Thymus (tissue), 14 donors: ENCODE results near the gene SIX3. TPM values are rescaled to one million over a fixed set of nuclear protein-coding genes. Genes with fewer than 3 reads are reported as not detected.

ENCODE experiments used
- DNase-seq, 9 donors: peaks; one replicate each; pipeline ENCODE4 v3.0.0-alpha.2; 2013; ENCODE audit warnings: low spot score in 9 of 9, low read depth in 6 of 9, missing footprints in 1 of 9
- H3K27ac ChIP-seq, 2 donors: one replicate each; pipeline ENCODE4 v1.5.1; 2013; ENCODE audit warnings: control low read depth in 1 of 2, low read depth in 1 of 2, low read length in 1 of 2, mild to moderate bottlenecking in 1 of 2, moderate library complexity in 1 of 2
- H3K27me3 ChIP-seq, 2 donors: one replicate each; pipeline ENCODE4 v1.5.1; 2013; ENCODE audit warnings: low read length in 1 of 2; ENCODE audit not compliant: control insufficient read depth in 2 of 2, insufficient read depth in 1 of 2
- H3K36me3 ChIP-seq, 2 donors: one replicate each; pipeline ENCODE4 v1.5.1; 2013; ENCODE audit warnings: low read length in 1 of 2, mild to moderate bottlenecking in 1 of 2, moderate library complexity in 1 of 2; ENCODE audit not compliant: control insufficient read depth in 2 of 2, insufficient read depth in 2 of 2
- H3K4me1 ChIP-seq, 2 donors: one replicate each; pipeline ENCODE4 v1.5.1; 2013; ENCODE audit warnings: low read length in 2 of 2; ENCODE audit not compliant: control insufficient read depth in 2 of 2, insufficient read depth in 2 of 2
- H3K4me3 ChIP-seq, 2 donors: one replicate each; pipeline ENCODE4 v1.5.1; 2013; ENCODE audit warnings: low read length in 2 of 2, control low read depth in 1 of 2, mild to moderate bottlenecking in 1 of 2
- H3K9me3 ChIP-seq, 2 donors: one replicate each; pipeline ENCODE4 v1.5.1; 2013; ENCODE audit warnings: low read length in 1 of 2, mild to moderate bottlenecking in 1 of 2; ENCODE audit not compliant: control insufficient read depth in 2 of 2, insufficient read depth in 1 of 2
- WGBS: extraction: QIAGEN DNeasy Blood & Tissue Kit; methylation state at CpG from one replicate; pipeline ENCODE4 v1.1.7; 2013; 5-methylcytosine and 5-hydroxymethylcytosine counted together
- long read RNA-seq, 10 donors: transcript quantifications; one replicate each; lab custom pipeline, GENCODE V29; 2026
- polyA plus RNA-seq: library from polyadenylated mRNA; stranded (reverse); fragments of 200-250 nt; gene quantifications from one replicate; pipeline ENCODE4 v1.2.3, GENCODE V29; 2013
- total RNA-seq: library from RNA; stranded (reverse); fragments of 120-200 nt; gene quantifications from one replicate; pipeline ENCODE4 v1.2.4, GENCODE V29; 2013
- donor health status: healthy.

Gene SIX3
- total RNA-seq = not detected
- polyA plus RNA-seq = 0.11 TPM
- long read RNA-seq, donor 1 = 0 reads
- long read RNA-seq, donor 2 = 0 reads
- long read RNA-seq, donor 3 = 0 reads
- long read RNA-seq, donor 4 = 0 reads
- long read RNA-seq, donor 5 = 0 reads
- long read RNA-seq, donor 6 = 0 reads
- long read RNA-seq, donor 7 = 0 reads
- long read RNA-seq, donor 8 = 0 reads
- long read RNA-seq, donor 9 = 0 reads
- long read RNA-seq, donor 10 = 0 reads

- H3K27ac ChIP-seq = no peak within 1 kb of the TSS
- peaks cover 90 to 100% of the 10 kb centered on the region in 2 donors for H3K27me3 ChIP-seq
- H3K4me1 ChIP-seq = peaks cover 0 to 6% of the 10 kb centered on the region in 2 donors
- no peaks in the 10 kb centered on the region for H3K36me3 ChIP-seq
- peaks cover 1 to 4% of the 10 kb centered on the region in 2 donors for H3K9me3 ChIP-seq
- 3% methylated on average over 39 of the region's 39 CpGs for WGBS
- H3K4me3 ChIP-seq = peak within 1 kb of the TSS in 1 of 2 donors; percentile 21
- DNase-seq = peak in 2 of 9 donors; percentile 16 to 34
Observed at GRCh38 chr2:44941551-44942234, at the start of gene SIX3. Gene SIX3, plus strand, starts transcription at chr2:44941702. Its CDS starts 403 bp downstream, at chr2:44942105.

- Histone ChIP-seq H3K27ac (no peak overlapping the region), H3K27me3 (peaks cover 0 to 3% of the 10 kb centered on the region in 2 donors), H3K4me3 (no peak overlapping the region), H3K4me1 (no peaks in the 10 kb centered on the region), H3K36me3 (no peaks in the 10 kb centered on the region), H3K9me3 (peaks cover 0 to 6% of the 10 kb centered on the region in 2 donors)
- 68% methylated on average over 8 of the region's 8 CpGs for WGBS
- DNase-seq = no peak
Observed at GRCh38 chr2:44894058-44894457, 47.4 kb upstream of the SIX3 start.

- DNase-seq = no peak
- Histone ChIP-seq H3K4me1 (no peaks in the 10 kb centered on the region), H3K9me3 (peaks cover 0 to 6% of the 10 kb centered on the region in 2 donors), H3K4me3 (no peak overlapping the region), H3K27me3 (peaks cover 0 to 6% of the 10 kb centered on the region in 2 donors), H3K27ac (no peak overlapping the region), H3K36me3 (no peaks in the 10 kb centered on the region)
- 94% methylated on average over 2 of the region's 2 CpGs for WGBS
Observed at GRCh38 chr2:44895061-44895460, 46.4 kb upstream of the SIX3 start.

GRCh38 chr2:44897406-44897805 is 44.1 kb upstream of the SIX3 start:
- no peaks in the 10 kb centered on the region for H3K9me3 ChIP-seq
- no peak for DNase-seq
- 91% methylated on average over 6 of the region's 6 CpGs for WGBS

GRCh38 chr2:44902217-44903137 is 39.0 kb upstream of the SIX3 start:
- DNase-seq = no peak
- Histone ChIP-seq H3K4me1 (no peaks in the 10 kb centered on the region), H3K27me3 (peaks cover 0 to 14% of the 10 kb centered on the region in 2 donors), H3K4me3 (no peak overlapping the region), H3K36me3 (no peaks in the 10 kb centered on the region), H3K27ac (no peak overlapping the region), H3K9me3 (no peaks in the 10 kb centered on the region)
- WGBS = 88% methylated on average over 7 of the region's 7 CpGs

More at GRCh38 chr2:44897406-44897805, 44.1 kb upstream of the SIX3 start:
- peaks cover 0 to 11% of the 10 kb centered on the region in 2 donors for H3K27me3 ChIP-seq
- H3K27ac ChIP-seq = no peak overlapping the region
- H3K36me3 ChIP-seq = no peaks in the 10 kb centered on the region
- H3K4me1 ChIP-seq = no peaks in the 10 kb centered on the region
- no peak overlapping the region for H3K4me3 ChIP-seq

GRCh38 chr2:44904578-44904977 is 36.9 kb upstream of the SIX3 start:
- DNase-seq = no peak
- H3K27me3 ChIP-seq = peaks cover 0 to 8% of the 10 kb centered on the region in 2 donors
- H3K4me3 ChIP-seq = no peak overlapping the region
- no peak overlapping the region for H3K27ac ChIP-seq
- no peaks in the 10 kb centered on the region for H3K4me1 ChIP-seq
- WGBS = 87% methylated on average over 1 of the region's 1 CpG
- H3K36me3 ChIP-seq = no peaks in the 10 kb centered on the region
- H3K9me3 ChIP-seq = no peaks in the 10 kb centered on the region

- Histone ChIP-seq H3K9me3 (no peaks in the 10 kb centered on the region), H3K4me3 (no peak overlapping the region), H3K36me3 (no peaks in the 10 kb centered on the region), H3K4me1 (no peaks in the 10 kb centered on the region), H3K27me3 (peaks cover 0 to 3% of the 10 kb centered on the region in 2 donors), H3K27ac (no peak overlapping the region)
- 73% methylated on average over 10 of the region's 10 CpGs for WGBS
- no peak for DNase-seq
Observed at GRCh38 chr2:44906972-44907371, 34.5 kb upstream of the SIX3 start.

- 99% methylated on average over 1 of the region's 1 CpG for WGBS
- no peak for DNase-seq
Observed at GRCh38 chr2:44909831-44910230, 31.7 kb upstream of the SIX3 start.

More at GRCh38 chr2:44909831-44910230, 31.7 kb upstream of the SIX3 start:
- Histone ChIP-seq H3K36me3 (no peaks in the 10 kb centered on the region), H3K27ac (no peak overlapping the region), H3K4me1 (no peaks in the 10 kb centered on the region), H3K4me3 (no peak overlapping the region), H3K27me3 (peaks cover 0 to 11% of the 10 kb centered on the region in 2 donors), H3K9me3 (no peaks in the 10 kb centered on the region)
